GM23338 (cell line): ENCODE results near the gene ITIH5. TPM values are rescaled to one million over a fixed set of nuclear protein-coding genes. Genes with fewer than 3 reads are reported as not detected.

Source experiments
- ATAC-seq: fragments of 200-7000 bp; cut with Tn5 transposase; 3 replicates; pipeline ENCODE4 v1.9.1; 2020
- DNase-seq: peaks from one replicate; pipeline ENCODE4 v3.0.0-alpha.2; 2015; ENCODE audit warnings: low spot score
- H2AFZ ChIP-seq: fragments of 200-600 bp; sonication (generic); 2 replicates; pipeline ENCODE4 v1.8.0; 2016; ENCODE audit warnings: antibody characterized with exemption, mild to moderate bottlenecking, moderate library complexity
- H3F3A ChIP-seq: fragments of 200-600 bp; sonication (generic); replicated peaks from 2 replicates; pipeline ENCODE4 v1.8.0; 2017; ENCODE audit warnings: antibody characterized with exemption, mixed run types, low read depth
- H3K27ac ChIP-seq: fragments of 200-600 bp; sonication (generic); 2 replicates; pipeline ENCODE4 v1.6.1; 2016; ENCODE audit warnings: low read depth
- H3K27me3 ChIP-seq: fragments of 200-600 bp; sonication (generic); 2 replicates; pipeline ENCODE4 v1.8.0; 2016; ENCODE audit warnings: mild to moderate bottlenecking, mixed run types, moderate library complexity; ENCODE audit not compliant: insufficient read depth
- H3K36me3 ChIP-seq: fragments of 200-600 bp; sonication (generic); 2 replicates; pipeline ENCODE4 v1.8.0; 2016; ENCODE audit warnings: mild to moderate bottlenecking; ENCODE audit not compliant: insufficient read depth
- H3K4me1 ChIP-seq: fragments of 200-600 bp; sonication (generic); 2 replicates; pipeline ENCODE4 v1.8.0; 2016; ENCODE audit warnings: mild to moderate bottlenecking, moderate library complexity; ENCODE audit not compliant: insufficient read depth
- H3K4me2 ChIP-seq: fragments of 200-600 bp; sonication (generic); 2 replicates; pipeline ENCODE4 v1.7.1; 2017; ENCODE audit warnings: mixed run types
- H3K4me3 ChIP-seq: fragments of 200-600 bp; sonication (generic); 2 replicates; pipeline ENCODE4 v1.6.1; 2016; ENCODE audit warnings: mixed run types
- H3K79me2 ChIP-seq: fragments of 200-600 bp; sonication (generic); replicated peaks from 2 replicates; pipeline ENCODE4 v1.8.0; 2017; ENCODE audit warnings: mild to moderate bottlenecking; ENCODE audit not compliant: insufficient read depth
- H3K9me2 ChIP-seq: fragments of 200-600 bp; sonication (generic); 2 replicates; pipeline ENCODE4 v1.8.0; 2017; ENCODE audit not compliant: insufficient read depth
- H4K20me1 ChIP-seq: fragments of 200-600 bp; sonication (generic); replicated peaks from 2 replicates; pipeline ENCODE4 v1.8.0; 2017; ENCODE audit warnings: mild to moderate bottlenecking; ENCODE audit not compliant: insufficient read depth
- H3K27ac Mint-ChIP-seq: 2 replicates; pipeline ENCODE4 v1.8.0; 2020; ENCODE audit warnings: inconsistent platforms, mild to moderate bottlenecking, moderate library complexity, mixed read lengths
- H3K27me3 Mint-ChIP-seq: 3 replicates; pipeline ENCODE4 v1.8.0; 2022; ENCODE audit warnings: low read depth, mild to moderate bottlenecking, moderate library complexity, mixed read lengths, inconsistent platforms; ENCODE audit not compliant: insufficient read depth, poor library complexity
- H3K36me3 Mint-ChIP-seq: 3 replicates; pipeline ENCODE4 v1.8.0; 2021; ENCODE audit warnings: low read depth, mild to moderate bottlenecking, inconsistent platforms, moderate library complexity, mixed read lengths
- H3K4me1 Mint-ChIP-seq: 3 replicates; pipeline ENCODE4 v1.8.0; 2020; ENCODE audit warnings: mild to moderate bottlenecking, inconsistent platforms, mixed read lengths
- H3K4me3 Mint-ChIP-seq: 3 replicates; pipeline ENCODE4 v1.8.0; 2021; ENCODE audit warnings: moderate library complexity, mild to moderate bottlenecking, inconsistent platforms, mixed read lengths
- H3K9me3 Mint-ChIP-seq: 3 replicates; pipeline ENCODE4 v1.8.0; 2020; ENCODE audit warnings: moderate library complexity, mild to moderate bottlenecking, inconsistent platforms, mixed read lengths
- CTCF ChIP-seq, 2 experiments: fragments of 200-600 bp in 1 of 2; sonication (generic) in 1 of 2; conservative IDR thresholded peaks; 2 replicates each; pipeline versions ENCODE4 v1.5.1 to v1.6.1; 2016 to 2017; ENCODE audit warnings: antibody characterized with exemption in 2 of 2, low read depth in 2 of 2, mild to moderate bottlenecking in 2 of 2, moderate library complexity in 1 of 2
- ETS1 ChIP-seq: IDR thresholded peaks from 2 replicates; pipeline ENCODE4 v1.6.1; 2016; ENCODE audit warnings: antibody characterized with exemption
- EZH2phosphoT487 ChIP-seq: fragments of 200-600 bp; sonication (generic); IDR thresholded peaks from one replicate; pipeline ENCODE4 v1.8.1; 2018; ENCODE audit warnings: antibody characterized with exemption; ENCODE audit not compliant: unreplicated experiment
- NANOG ChIP-seq: IDR thresholded peaks from 2 replicates; pipeline ENCODE4 v1.6.1; 2016; ENCODE audit warnings: antibody characterized with exemption, borderline replicate concordance
- REST ChIP-seq: IDR thresholded peaks from one replicate; pipeline ENCODE4 v1.6.1; 2018; ENCODE audit warnings: antibody characterized with exemption; ENCODE audit not compliant: unreplicated experiment
- ZNF114 ChIP-seq: fragments of 250-450 bp; sonication (Bioruptor Pico); IDR thresholded peaks from 2 replicates; pipeline ENCODE4 v1.5.0; 2020; ENCODE audit warnings: mild to moderate bottlenecking, moderate library complexity
- ZNF462 ChIP-seq: fragments of 250-450 bp; sonication (Bioruptor Pico); IDR thresholded peaks from 2 replicates; pipeline ENCODE4 v1.5.0; 2020; ENCODE audit warnings: mild to moderate bottlenecking, moderate library complexity
- polyA plus RNA-seq: library from polyadenylated mRNA; unstranded; fragments of >200 nt; fragmentation: Nextera tagmentation; extraction: Ambion mirVana; gene quantifications from 2 replicates; pipeline ENCODE4 v1.2.1, GENCODE V29; 2016
- total RNA-seq: library from RNA; depleted of rRNA; stranded (reverse); fragments of >200 nt; shearing (Covaris generic); gene quantifications from 2 replicates; pipeline ENCODE4 v1.2.3, GENCODE V29; 2014

The ITIH5 gene
- total and polyA plus RNA-seq, 2 experiments from 2014 or later, result 0.99 to 2.2 TPM

- no peak overlapping the region for H3K27ac Mint-ChIP-seq
- no peaks in the 10 kb centered on the region for H4K20me1 ChIP-seq
- no peak for DNase-seq
- no peaks in the 10 kb centered on the region for H3K27me3 ChIP-seq
- no peaks in the 10 kb centered on the region for H3F3A ChIP-seq
- H3K4me1 ChIP-seq, result no peaks in the 10 kb centered on the region
- H3K27me3 Mint-ChIP-seq, result no peaks in the 10 kb centered on the region
- peaks cover 22% of the 10 kb centered on the region for H3K9me3 Mint-ChIP-seq
- peaks cover 22% of the 10 kb centered on the region for H3K36me3 Mint-ChIP-seq
- H3K36me3 ChIP-seq, result no peaks in the 10 kb centered on the region
- H3K79me2 ChIP-seq, result no peaks in the 10 kb centered on the region
- H3K4me2 ChIP-seq, result no peak overlapping the region
- ATAC-seq, result peak; percentile 74
- no peaks in the 10 kb centered on the region; the same call in 1 of the 2 replicates for H3K9me2 ChIP-seq
- no peak overlapping the region for H3K27ac ChIP-seq
- no peak overlapping the region for H3K4me3 Mint-ChIP-seq
- TF ChIP-seq ETS1 (no peak), CTCF (conservative IDR thresholded peaks at IDR 0.05; ENCODE audit: low read depth in 2 of 2) (0 out of 4 replicates have a peak, but pooled peaks of 1 of the 2 experiments have one; percentile 1), NANOG (no peak), ZNF462 (CRISPR knock-in tag) (no peak), EZH2phosphoT487 (no peak), REST (no peak), ZNF114 (no peak)
- peaks cover 4% of the 10 kb centered on the region; the same call in 2 of the 3 replicates for H3K4me1 Mint-ChIP-seq
- H2AFZ ChIP-seq, result peak overlapping the region; percentile 40; the same call in 1 of the 2 replicates
- H3K4me3 ChIP-seq, result no peak overlapping the region
Observed at GRCh38 chr10:7513936-7514335, 152.8 kb downstream of the ITIH5 start.
